Fibroblast of upper back skin (primary cell): Measurements from ENCODE around the gene TCP11L1.
"Not testable (repeated sequence)": the region's sequence is repeated elsewhere in the genome, so short reads cannot be mapped to it uniquely, and the experiment has no call there.

Experiments
- DNase-seq: peaks from one replicate; pipeline ENCODE4 v3.0.0-alpha.2; 2013

The TCP11L1 gene

GRCh38 chr11:33067294-33067693 lies 27.9 kb downstream of the TCP11L1 start:
- no peak for DNase-seq

- DNase-seq: no peak
Measured at GRCh38 chr11:33068611-33069340, 29.4 kb downstream of the TCP11L1 start.

GRCh38 chr11:33072465-33072864 lies 33.1 kb downstream of the TCP11L1 start:
- DNase-seq: peak; percentile 39

GRCh38 chr11:33083918-33084317 lies 44.5 kb downstream of the TCP11L1 start:
- no peak for DNase-seq

- no peak for DNase-seq
Measured at GRCh38 chr11:33086017-33086416, 46.6 kb downstream of the TCP11L1 start.

GRCh38 chr11:33089776-33090175 lies 50.4 kb downstream of the TCP11L1 start:
- DNase-seq: peak; percentile 8

- DNase-seq: no peak
Measured at GRCh38 chr11:33094157-33094556, 54.8 kb downstream of the TCP11L1 start.

- DNase-seq: no peak
Measured at GRCh38 chr11:33103836-33104235, 64.5 kb downstream of the TCP11L1 start.

GRCh38 chr11:33109294-33109895 lies 70.0 kb downstream of the TCP11L1 start:
- DNase-seq: no peak

GRCh38 chr11:33110083-33110482 lies 70.7 kb downstream of the TCP11L1 start:
- DNase-seq: no peak

- no peak for DNase-seq
Measured at GRCh38 chr11:33116535-33116934, 77.2 kb downstream of the TCP11L1 start.

GRCh38 chr11:33122696-33123095 lies 83.3 kb downstream of the TCP11L1 start:
- not testable (repeated sequence) for DNase-seq
